Upper lobe of left lung (tissue), 4 donors: Measurements from ENCODE around the gene OR51I1.

Source experiments
- POLR2AphosphoS5 ChIP-seq, 2 donors: sonication (generic); formaldehyde crosslinking; IDR thresholded peaks; one replicate each; pipeline ENCODE4 v1.5.1; 2017; ENCODE audit warnings: antibody characterized with exemption in 2 of 2
- TF ChIP-seq, protein P1 (sequence below), 6 experiments: fragments of 450-650 bp in 4 of 6; fragments of 200-600 bp in 2 of 6; sonication (generic) in 2 of 6; IDR thresholded peaks; one replicate each; pipeline ENCODE4 v1.5.1; 2016 to 2019; ENCODE audit warnings: antibody characterized with exemption in 6 of 6

DNA sequence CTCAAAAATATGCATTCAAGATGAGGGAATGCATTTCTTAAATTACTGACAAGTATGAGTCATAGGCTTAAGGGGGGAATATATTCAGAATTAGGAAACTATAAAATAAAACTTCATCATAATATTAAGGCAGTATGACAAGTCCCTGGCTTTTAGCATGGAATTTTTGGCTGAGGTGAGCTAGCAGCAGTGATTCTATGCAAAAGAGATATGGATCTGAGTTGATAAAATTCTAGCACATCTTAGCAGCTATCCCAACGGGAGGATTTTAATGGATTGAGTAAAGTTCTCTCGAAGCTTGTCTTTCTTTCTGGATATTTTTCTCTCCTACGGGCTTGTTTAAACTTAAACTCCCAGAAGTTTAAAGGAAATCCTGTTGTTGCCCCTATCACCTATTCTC lies 18.2 kb downstream of the OR51I1 start:
- TF ChIP-seq POLR2AphosphoS5 (IDR thresholded peaks at IDR 0.05), result no peak
- TF ChIP-seq, protein P1, sequence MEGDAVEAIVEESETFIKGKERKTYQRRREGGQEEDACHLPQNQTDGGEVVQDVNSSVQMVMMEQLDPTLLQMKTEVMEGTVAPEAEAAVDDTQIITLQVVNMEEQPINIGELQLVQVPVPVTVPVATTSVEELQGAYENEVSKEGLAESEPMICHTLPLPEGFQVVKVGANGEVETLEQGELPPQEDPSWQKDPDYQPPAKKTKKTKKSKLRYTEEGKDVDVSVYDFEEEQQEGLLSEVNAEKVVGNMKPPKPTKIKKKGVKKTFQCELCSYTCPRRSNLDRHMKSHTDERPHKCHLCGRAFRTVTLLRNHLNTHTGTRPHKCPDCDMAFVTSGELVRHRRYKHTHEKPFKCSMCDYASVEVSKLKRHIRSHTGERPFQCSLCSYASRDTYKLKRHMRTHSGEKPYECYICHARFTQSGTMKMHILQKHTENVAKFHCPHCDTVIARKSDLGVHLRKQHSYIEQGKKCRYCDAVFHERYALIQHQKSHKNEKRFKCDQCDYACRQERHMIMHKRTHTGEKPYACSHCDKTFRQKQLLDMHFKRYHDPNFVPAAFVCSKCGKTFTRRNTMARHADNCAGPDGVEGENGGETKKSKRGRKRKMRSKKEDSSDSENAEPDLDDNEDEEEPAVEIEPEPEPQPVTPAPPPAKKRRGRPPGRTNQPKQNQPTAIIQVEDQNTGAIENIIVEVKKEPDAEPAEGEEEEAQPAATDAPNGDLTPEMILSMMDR (IDR thresholded peaks at IDR 0.05), result no peak
